GM12875 (cell line): Measurements from ENCODE around the gene LRRC51.

Experiments used
- H3K4me3 ChIP-seq: one replicate; pipeline ENCODE4 v1.5.1; 2011; ENCODE audit warnings: low read depth, low read length, control low read depth
- TF ChIP-seq, protein P1 (sequence below): IDR thresholded peaks from 2 replicates; pipeline ENCODE4 v1.5.1; 2011; ENCODE audit warnings: low read depth, mild to moderate bottlenecking, control low read depth, inconsistent platforms, low read length, moderate library complexity, borderline replicate concordance; ENCODE audit not compliant: insufficient read depth

Gene LRRC51

DNA sequence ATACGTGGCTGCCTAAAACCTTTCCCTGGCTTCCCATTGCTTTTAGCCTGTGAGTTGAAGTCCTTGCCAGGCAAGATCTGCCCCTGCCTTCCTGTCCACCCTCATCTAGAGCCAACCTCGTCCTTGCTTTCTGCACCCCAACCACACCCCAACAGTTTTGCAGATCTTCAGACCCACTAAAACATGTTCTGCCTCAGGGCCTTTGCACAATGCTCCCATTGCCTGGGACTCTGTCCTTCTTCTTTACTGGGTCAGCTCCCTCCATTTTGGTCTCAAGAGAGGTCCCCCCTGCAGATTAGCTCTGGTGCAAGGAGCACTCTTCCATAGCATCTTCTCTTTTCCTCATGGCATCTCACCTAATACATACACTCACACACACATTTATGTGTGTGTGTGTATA lies 40.3 kb downstream of the LRRC51 start:
- TF ChIP-seq, protein P1, sequence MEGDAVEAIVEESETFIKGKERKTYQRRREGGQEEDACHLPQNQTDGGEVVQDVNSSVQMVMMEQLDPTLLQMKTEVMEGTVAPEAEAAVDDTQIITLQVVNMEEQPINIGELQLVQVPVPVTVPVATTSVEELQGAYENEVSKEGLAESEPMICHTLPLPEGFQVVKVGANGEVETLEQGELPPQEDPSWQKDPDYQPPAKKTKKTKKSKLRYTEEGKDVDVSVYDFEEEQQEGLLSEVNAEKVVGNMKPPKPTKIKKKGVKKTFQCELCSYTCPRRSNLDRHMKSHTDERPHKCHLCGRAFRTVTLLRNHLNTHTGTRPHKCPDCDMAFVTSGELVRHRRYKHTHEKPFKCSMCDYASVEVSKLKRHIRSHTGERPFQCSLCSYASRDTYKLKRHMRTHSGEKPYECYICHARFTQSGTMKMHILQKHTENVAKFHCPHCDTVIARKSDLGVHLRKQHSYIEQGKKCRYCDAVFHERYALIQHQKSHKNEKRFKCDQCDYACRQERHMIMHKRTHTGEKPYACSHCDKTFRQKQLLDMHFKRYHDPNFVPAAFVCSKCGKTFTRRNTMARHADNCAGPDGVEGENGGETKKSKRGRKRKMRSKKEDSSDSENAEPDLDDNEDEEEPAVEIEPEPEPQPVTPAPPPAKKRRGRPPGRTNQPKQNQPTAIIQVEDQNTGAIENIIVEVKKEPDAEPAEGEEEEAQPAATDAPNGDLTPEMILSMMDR = no peak
- no peak overlapping the region for H3K4me3 ChIP-seq

DNA sequence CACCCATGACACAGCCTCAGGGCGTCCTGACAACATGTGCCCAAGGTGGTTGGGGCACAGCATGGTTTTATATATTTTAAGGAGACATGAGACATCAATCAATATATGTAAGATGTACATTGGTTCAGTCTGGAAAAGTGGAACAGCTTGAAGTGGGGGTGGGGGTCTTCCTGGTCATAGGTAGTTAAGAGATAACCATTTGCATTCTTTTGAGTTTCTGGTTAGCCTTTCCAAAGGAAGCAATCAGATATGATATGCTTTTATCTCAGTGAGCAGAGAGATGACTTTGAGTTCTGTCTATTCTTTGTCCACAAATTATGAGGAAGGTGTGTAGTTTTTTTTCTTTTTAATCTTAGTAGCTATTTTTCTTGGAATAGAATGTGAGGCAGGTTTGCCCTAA lies 42.0 kb downstream of the LRRC51 start:
- H3K4me3 ChIP-seq = no peak overlapping the region
- TF ChIP-seq, protein P1 = no peak

DNA sequence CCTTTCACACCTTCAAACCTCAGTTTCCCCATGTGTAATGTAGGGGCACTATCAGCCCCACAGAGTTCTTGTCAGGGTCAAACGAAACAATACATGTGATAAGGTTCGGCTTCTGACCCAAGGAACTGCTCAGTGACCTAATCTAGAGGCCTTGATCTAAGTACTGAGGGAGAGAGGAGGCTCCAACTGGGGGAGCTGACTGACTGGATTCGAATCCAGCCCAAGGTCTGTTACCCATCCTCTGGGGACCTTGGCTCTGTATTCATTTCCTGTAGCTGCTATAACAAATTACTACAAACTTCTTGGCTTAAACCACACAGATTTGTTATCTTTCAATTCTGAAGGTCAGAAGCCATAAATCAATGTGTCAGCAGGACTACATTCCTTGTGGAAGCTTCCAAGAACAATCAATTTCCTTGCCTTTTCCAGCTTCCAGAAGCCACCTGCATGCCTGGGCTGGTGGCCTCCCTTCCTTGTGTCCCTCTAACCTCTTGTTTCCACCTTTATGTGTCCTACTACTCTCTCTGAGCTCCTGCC lies 42.5 kb downstream of the LRRC51 start:
- TF ChIP-seq, protein P1 = no peak
- H3K4me3 ChIP-seq = no peak overlapping the region

DNA sequence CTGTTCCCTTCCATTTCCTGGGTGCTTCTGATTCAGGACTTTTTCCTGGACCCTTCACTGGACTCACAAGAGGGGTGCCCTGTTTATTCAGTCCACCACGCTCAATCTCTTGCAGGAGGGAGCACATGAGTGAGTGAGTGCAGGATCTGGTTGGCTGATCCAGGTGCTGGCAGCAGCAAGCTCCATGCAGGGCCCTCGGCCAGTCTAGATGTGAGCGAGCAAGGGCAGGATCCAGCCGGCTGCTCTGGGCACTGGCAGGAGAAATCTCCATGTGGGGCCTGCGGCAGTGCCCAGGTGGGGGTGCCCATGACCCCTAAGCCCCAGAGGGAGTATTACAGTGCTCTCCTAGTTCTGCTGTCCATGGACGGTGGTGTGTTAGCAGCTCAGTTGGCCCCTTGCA lies 43.4 kb downstream of the LRRC51 start:
- H3K4me3 ChIP-seq = no peak overlapping the region
- TF ChIP-seq, protein P1 = no peak

DNA sequence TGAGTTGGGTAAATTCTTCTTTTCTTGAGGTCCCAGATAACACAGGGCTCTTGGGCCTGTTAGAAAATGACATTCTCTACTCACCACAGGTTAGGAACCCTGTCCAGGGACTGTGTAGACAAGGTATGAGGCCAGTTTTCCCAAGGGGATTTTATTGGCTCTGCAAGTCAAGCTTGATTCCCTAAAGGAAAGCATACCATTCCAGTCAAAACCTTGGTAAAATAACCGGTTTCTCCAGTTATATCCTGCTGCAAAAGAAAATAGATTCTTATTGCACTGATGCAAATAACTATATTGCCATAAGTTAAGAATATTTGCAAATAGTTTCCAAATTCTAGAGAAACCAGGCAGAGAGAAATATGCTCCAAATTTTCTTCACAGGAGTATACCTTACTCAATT lies 45.3 kb downstream of the LRRC51 start:
- TF ChIP-seq, protein P1 = no peak
- no peak overlapping the region for H3K4me3 ChIP-seq

DNA sequence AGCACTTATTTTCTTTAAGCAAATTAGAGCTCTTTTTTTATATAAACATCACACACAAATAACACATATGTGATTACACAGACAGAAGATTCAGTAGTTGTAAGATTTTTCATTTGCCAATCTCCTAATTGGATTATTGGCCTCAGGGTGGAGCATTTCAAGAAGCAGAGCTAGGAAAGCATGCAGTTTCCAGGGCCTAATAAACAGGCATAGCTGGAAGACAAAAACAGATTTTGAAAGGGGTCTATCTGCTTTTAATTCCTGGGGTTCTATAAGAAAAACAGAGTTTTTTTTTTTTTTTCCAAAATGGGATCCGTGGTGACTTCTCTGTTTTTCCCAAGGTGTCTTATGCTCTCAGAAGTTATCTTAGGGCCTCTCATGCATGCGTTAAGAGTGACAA lies 47.3 kb downstream of the LRRC51 start:
- TF ChIP-seq, protein P1 = no peak
- H3K4me3 ChIP-seq = no peak overlapping the region

DNA sequence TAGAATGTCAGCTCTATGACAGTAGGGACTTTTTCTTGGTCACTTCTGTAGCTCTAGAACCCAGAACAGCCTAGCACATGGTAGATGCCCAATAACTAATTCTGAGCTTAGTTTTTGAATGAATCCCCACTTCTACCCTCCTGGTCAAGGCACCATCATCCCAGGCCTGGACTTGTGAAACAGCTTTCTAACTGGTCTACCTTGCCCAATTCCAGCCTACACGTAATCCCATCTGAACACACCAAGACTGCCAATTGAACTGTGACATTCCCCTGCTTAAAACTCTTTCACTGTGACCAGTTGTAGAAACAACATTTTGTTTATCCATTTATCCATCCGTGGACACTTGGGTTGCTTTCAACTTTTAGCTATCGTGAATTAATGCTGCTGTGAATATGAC lies 48.7 kb downstream of the LRRC51 start:
- no peak overlapping the region for H3K4me3 ChIP-seq
- TF ChIP-seq, protein P1 = no peak
